HepG2 (cell line): Measurements from ENCODE around the gene CIAO3. TPM values are rescaled to one million over a fixed set of nuclear protein-coding genes. Genes with fewer than 3 reads are reported as not detected.
A peak's percentile ranks its signal among the peaks of the same experiment; 100 is the strongest.

Experiments used
- ATF7-NPFF ChIP-seq: sonication (generic); formaldehyde crosslinking; IDR thresholded peaks from 2 replicates; pipeline ENCODE4 v1.8.1; 2023; ENCODE audit warnings: mild to moderate bottlenecking, low read depth, missing genetic modification reagents, moderate library complexity
- CBX1 ChIP-seq: IDR thresholded peaks from one replicate; pipeline ENCODE4 v1.6.1; 2016; ENCODE audit warnings: antibody characterized with exemption, low read depth
- CENPT ChIP-seq: sonication (generic); formaldehyde crosslinking; IDR thresholded peaks from 2 replicates; pipeline ENCODE4 v1.8.0; 2022; ENCODE audit warnings: low read depth, mild to moderate bottlenecking, moderate library complexity, missing genetic modification reagents
- CHD4 ChIP-seq: fragments of 200-600 bp; sonication (generic); IDR thresholded peaks from 2 replicates; pipeline ENCODE4 v1.7.0; 2017; ENCODE audit warnings: mild to moderate bottlenecking, low read length, borderline replicate concordance
- FOSL2 ChIP-seq: sonication (generic); formaldehyde crosslinking; IDR thresholded peaks from 2 replicates; pipeline ENCODE4 v1.4.0; 2020; ENCODE audit warnings: missing genetic modification reagents
- FOXK1 ChIP-seq: sonication (generic); formaldehyde crosslinking; IDR thresholded peaks from 2 replicates; pipeline ENCODE4 v1.4.0; 2020; ENCODE audit warnings: low read depth, missing genetic modification reagents, borderline replicate concordance
- NAIF1 ChIP-seq: sonication (generic); formaldehyde crosslinking; IDR thresholded peaks from 2 replicates; pipeline ENCODE4 v1.5.0; 2020; ENCODE audit warnings: mild to moderate bottlenecking, missing genetic modification reagents, borderline replicate concordance
- NFE2L2 ChIP-seq: fragments of 150-350 bp; IDR thresholded peaks from 2 replicates; pipeline ENCODE4 v1.6.1; 2014; ENCODE audit warnings: low read length
- NFIB ChIP-seq: sonication (generic); formaldehyde crosslinking; IDR thresholded peaks from 2 replicates; pipeline ENCODE4 v1.9.0; 2021; ENCODE audit warnings: missing genetic modification reagents, mild to moderate bottlenecking, borderline replicate concordance
- NR2C2 ChIP-seq: sonication (generic); formaldehyde crosslinking; IDR thresholded peaks from 2 replicates; pipeline ENCODE4 v1.4.0; 2020; ENCODE audit warnings: missing genetic modification reagents, mild to moderate bottlenecking, moderate library complexity, borderline replicate concordance
- POLR2G ChIP-seq: fragments of 200-400 bp; formaldehyde crosslinking; IDR thresholded peaks from 2 replicates; pipeline ENCODE4 v1.6.1; 2018; ENCODE audit warnings: mild to moderate bottlenecking, low read depth, low read length, moderate library complexity
- RARA ChIP-seq: IDR thresholded peaks from 2 replicates; pipeline ENCODE4 v1.6.1; 2016; ENCODE audit warnings: missing genetic modification reagents, missing compliant biosample characterization
- SIX1 ChIP-seq: sonication (generic); formaldehyde crosslinking; IDR thresholded peaks from 2 replicates; pipeline ENCODE4 v1.4.0; 2020; ENCODE audit warnings: missing genetic modification reagents, borderline replicate concordance
- SMAD9 ChIP-seq: sonication (generic); formaldehyde crosslinking; IDR thresholded peaks from 2 replicates; pipeline ENCODE4 v1.5.1; 2020; ENCODE audit warnings: mild to moderate bottlenecking, missing genetic modification reagents
- SP4 ChIP-seq: sonication (generic); formaldehyde crosslinking; IDR thresholded peaks from 2 replicates; pipeline ENCODE4 v1.8.1; 2023; ENCODE audit warnings: mild to moderate bottlenecking, missing genetic modification reagents
- SRSF9 ChIP-seq: fragments of 200-400 bp; formaldehyde crosslinking; IDR thresholded peaks from 2 replicates; pipeline ENCODE4 v1.6.1; 2018; ENCODE audit warnings: borderline replicate concordance, mild to moderate bottlenecking, low read depth, low read length; ENCODE audit not compliant: insufficient read depth, poor library complexity, severe bottlenecking
- TBX2 ChIP-seq: sonication (generic); formaldehyde crosslinking; IDR thresholded peaks from 2 replicates; pipeline ENCODE4 v1.5.0; 2020; ENCODE audit warnings: missing genetic modification reagents, mild to moderate bottlenecking, borderline replicate concordance
- THAP11 ChIP-seq: IDR thresholded peaks from 2 replicates; pipeline ENCODE4 v1.6.1; 2016; ENCODE audit warnings: missing biosample characterization, missing genetic modification reagents
- ZBTB38 ChIP-seq: sonication (generic); formaldehyde crosslinking; IDR thresholded peaks from 2 replicates; pipeline ENCODE4 v1.5.1; 2020; ENCODE audit warnings: mild to moderate bottlenecking, missing genetic modification reagents
- ZC3H4 ChIP-seq: sonication (generic); formaldehyde crosslinking; IDR thresholded peaks from 2 replicates; pipeline ENCODE4 v1.4.0; 2020; ENCODE audit warnings: missing genetic modification reagents, borderline replicate concordance
- ZNF343 ChIP-seq: sonication (generic); formaldehyde crosslinking; IDR thresholded peaks from 2 replicates; pipeline ENCODE4 v1.4.0; 2020; ENCODE audit warnings: mild to moderate bottlenecking, missing genetic modification reagents
- ZNF432 ChIP-seq: sonication (generic); formaldehyde crosslinking; IDR thresholded peaks from 2 replicates; pipeline ENCODE4 v1.5.0; 2020; ENCODE audit warnings: missing genetic modification reagents, mild to moderate bottlenecking, borderline replicate concordance
- ZNF496 ChIP-seq: sonication (generic); formaldehyde crosslinking; IDR thresholded peaks from 2 replicates; pipeline ENCODE4 v1.8.1; 2023; ENCODE audit warnings: mild to moderate bottlenecking, moderate library complexity, missing genetic modification reagents; ENCODE audit not compliant: insufficient replicate concordance
- ZNF547 ChIP-seq: sonication (generic); formaldehyde crosslinking; IDR thresholded peaks from 2 replicates; pipeline ENCODE4 v1.5.1; 2020; ENCODE audit warnings: mild to moderate bottlenecking, missing genetic modification reagents
- ZNF550 ChIP-seq: sonication (generic); formaldehyde crosslinking; IDR thresholded peaks from 2 replicates; pipeline ENCODE4 v1.4.0; 2020; ENCODE audit warnings: mild to moderate bottlenecking, missing genetic modification reagents, borderline replicate concordance
- ZNF772 ChIP-seq: sonication (generic); formaldehyde crosslinking; IDR thresholded peaks from 2 replicates; pipeline ENCODE4 v1.5.0; 2020; ENCODE audit warnings: mild to moderate bottlenecking, missing genetic modification reagents
- ZNF776 ChIP-seq: sonication (generic); formaldehyde crosslinking; IDR thresholded peaks from 2 replicates; pipeline ENCODE4 v1.4.0; 2020; ENCODE audit warnings: mild to moderate bottlenecking, missing genetic modification reagents
- polyA plus RNA-seq, 8 experiments: library from polyadenylated mRNA; depleted of rRNA in 3 of 8; stranded (reverse) in 7 of 8; unstranded in 1 of 8; fragments of >200 nt; fragmentation: Illumina TruSeq in 4 of 8; extraction: Trizol in 4 of 8; gene quantifications; 2 replicates each; pipeline versions ENCODE4 v1.2.1 to v1.2.3, GENCODE V29; 2011 to 2016; ENCODE audit warnings: low read depth in 4 of 8, missing spikeins in 1 of 8, mixed read lengths in 1 of 8; ENCODE audit not compliant: insufficient read depth in 1 of 8
- total RNA-seq, 5 experiments: library from RNA; depleted of rRNA; stranded (reverse); fragments of >200 nt; fragmentation: Illumina TruSeq; extraction: Trizol; gene quantifications; 2 replicates each; pipeline ENCODE4 v1.2.3, GENCODE V29; 2016; ENCODE audit warnings: low read depth in 1 of 5
- TF ChIP-seq, protein P1 (sequence below): sonication (generic); formaldehyde crosslinking; IDR thresholded peaks from 2 replicates; pipeline ENCODE4 v1.4.0; 2020; ENCODE audit warnings: mild to moderate bottlenecking, missing genetic modification reagents
- TF ChIP-seq, protein P2 (sequence below): sonication (generic); formaldehyde crosslinking; IDR thresholded peaks from 2 replicates; pipeline ENCODE4 v1.5.1; 2020; ENCODE audit warnings: missing genetic modification reagents, mild to moderate bottlenecking, borderline replicate concordance

The CIAO3 gene
- total and polyA plus RNA-seq, 2 of the 13 experiments (the other 11 are each of a cell fraction or from before 2014, with no cell fraction given): 21.7 to 25.0 TPM

DNA sequence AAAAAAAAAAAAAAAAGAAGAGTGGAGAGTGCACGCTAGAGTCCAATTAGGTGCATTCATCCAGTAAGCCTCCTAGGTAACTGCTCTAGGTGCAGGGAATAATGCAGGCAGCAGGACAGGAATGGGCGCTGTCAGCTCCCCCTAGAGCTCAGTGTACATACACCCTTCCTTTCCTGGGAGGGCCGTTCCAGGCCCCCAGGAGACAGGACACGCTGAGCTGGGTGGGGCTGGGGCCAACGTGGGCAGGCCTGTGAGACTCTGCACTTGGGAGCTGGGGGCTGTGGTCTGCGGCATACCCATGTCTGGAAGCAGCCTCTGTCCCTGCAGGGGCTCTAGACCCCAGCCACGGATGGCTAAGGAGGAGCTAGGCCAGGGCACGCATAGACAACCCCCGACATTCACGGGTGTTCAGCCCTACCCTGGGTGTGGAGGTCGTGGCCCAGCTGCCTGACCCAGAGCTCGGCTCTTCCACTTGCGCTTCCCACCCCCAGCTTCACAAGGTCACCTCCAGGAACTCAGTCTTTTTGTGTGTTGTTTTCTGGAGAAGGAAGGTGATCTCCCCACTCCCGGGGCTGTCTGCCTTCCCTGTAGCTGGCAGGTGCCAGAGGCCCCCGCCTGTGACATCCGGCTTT is 20.9 kb downstream of the CIAO3 start (continued):
- TF ChIP-seq SIX1 (no peak), THAP11 (CRISPR knock-in tag) (no peak), TBX2 (no peak), FOXK1 (CRISPR knock-in tag) (no peak), ZNF343 (CRISPR knock-in tag) (no peak), ZNF432 (CRISPR knock-in tag) (no peak), ZNF496 (CRISPR knock-in tag) (no peak), CBX1 (no peak), NR2C2 (CRISPR knock-in tag) (no peak), ATF7-NPFF (CRISPR knock-in tag) (no peak), SRSF9 (no peak), NAIF1 (CRISPR knock-in tag) (no peak), NFE2L2 (no peak), NFIB (no peak), SP4 (CRISPR knock-in tag) (no peak), ZNF547 (CRISPR knock-in tag) (no peak), ZC3H4 (CRISPR knock-in tag) (no peak), ZBTB38 (peak; percentile 23; the same call in 1 of the 2 replicates), POLR2G (no peak), SMAD9 (CRISPR knock-in tag) (no peak), ZNF550 (CRISPR knock-in tag) (no peak), RARA (CRISPR knock-in tag) (0 out of 2 replicates have a peak, but pooled peaks have one; percentile 22), CENPT (no peak), ZNF772 (CRISPR knock-in tag) (no peak), CHD4 (no peak), ZNF776 (no peak), FOSL2 (CRISPR knock-in tag) (no peak)
- TF ChIP-seq, protein P1, sequence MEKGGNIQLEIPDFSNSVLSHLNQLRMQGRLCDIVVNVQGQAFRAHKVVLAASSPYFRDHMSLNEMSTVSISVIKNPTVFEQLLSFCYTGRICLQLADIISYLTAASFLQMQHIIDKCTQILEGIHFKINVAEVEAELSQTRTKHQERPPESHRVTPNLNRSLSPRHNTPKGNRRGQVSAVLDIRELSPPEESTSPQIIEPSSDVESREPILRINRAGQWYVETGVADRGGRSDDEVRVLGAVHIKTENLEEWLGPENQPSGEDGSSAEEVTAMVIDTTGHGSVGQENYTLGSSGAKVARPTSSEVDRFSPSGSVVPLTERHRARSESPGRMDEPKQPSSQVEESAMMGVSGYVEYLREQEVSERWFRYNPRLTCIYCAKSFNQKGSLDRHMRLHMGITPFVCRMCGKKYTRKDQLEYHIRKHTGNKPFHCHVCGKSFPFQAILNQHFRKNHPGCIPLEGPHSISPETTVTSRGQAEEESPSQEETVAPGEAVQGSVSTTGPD (CRISPR knock-in tag): no peak
- TF ChIP-seq, protein P2, sequence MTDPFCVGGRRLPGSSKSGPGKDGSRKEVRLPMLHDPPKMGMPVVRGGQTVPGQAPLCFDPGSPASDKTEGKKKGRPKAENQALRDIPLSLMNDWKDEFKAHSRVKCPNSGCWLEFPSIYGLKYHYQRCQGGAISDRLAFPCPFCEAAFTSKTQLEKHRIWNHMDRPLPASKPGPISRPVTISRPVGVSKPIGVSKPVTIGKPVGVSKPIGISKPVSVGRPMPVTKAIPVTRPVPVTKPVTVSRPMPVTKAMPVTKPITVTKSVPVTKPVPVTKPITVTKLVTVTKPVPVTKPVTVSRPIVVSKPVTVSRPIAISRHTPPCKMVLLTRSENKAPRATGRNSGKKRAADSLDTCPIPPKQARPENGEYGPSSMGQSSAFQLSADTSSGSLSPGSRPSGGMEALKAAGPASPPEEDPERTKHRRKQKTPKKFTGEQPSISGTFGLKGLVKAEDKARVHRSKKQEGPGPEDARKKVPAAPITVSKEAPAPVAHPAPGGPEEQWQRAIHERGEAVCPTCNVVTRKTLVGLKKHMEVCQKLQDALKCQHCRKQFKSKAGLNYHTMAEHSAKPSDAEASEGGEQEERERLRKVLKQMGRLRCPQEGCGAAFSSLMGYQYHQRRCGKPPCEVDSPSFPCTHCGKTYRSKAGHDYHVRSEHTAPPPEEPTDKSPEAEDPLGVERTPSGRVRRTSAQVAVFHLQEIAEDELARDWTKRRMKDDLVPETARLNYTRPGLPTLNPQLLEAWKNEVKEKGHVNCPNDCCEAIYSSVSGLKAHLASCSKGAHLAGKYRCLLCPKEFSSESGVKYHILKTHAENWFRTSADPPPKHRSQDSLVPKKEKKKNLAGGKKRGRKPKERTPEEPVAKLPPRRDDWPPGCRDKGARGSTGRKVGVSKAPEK: no peak
